GM19239 (cell line): ENCODE data around the gene WDR73.

Source experiments
- DNase-seq: peaks from one replicate; pipeline ENCODE4 v3.0.0; 2011; ENCODE audit warnings: low spot score; ENCODE audit not compliant: insufficient read length
- FAIRE-seq: peaks from 2 replicates; lab custom pipeline; 2011; peaks lifted over from hg19 to GRCh38; lab: Jason Lieb, UNC

WDR73 gene

DNA sequence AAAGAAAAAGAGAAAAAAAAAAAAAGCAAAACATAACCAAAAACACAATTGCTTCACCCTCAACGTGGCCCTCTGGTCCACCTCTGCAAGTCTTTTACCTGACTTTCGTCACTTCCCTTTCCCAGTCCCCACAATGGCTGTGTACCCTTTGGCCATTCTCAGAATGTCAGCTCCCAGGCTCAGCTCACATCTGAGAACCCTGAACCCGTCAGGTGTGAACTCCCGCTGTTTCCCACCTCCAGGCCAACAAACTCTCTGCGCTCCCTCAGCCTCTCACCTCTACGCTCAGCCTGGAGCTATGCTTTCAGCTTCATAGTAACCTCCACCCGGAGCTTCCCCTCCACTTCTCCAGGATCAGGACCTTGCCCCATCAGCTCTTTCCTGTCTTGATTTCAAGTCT is 29.7 kb downstream of the WDR73 start:
- DNase-seq = no peak
- FAIRE-seq = no peak

GRCh38 chr15:84621358-84621979 is 32.6 kb downstream of the WDR73 start:
- no peak for DNase-seq
- no peak for FAIRE-seq

GRCh38 chr15:84620626-84621025 is 33.5 kb downstream of the WDR73 start:
- DNase-seq (no peak), FAIRE-seq (no peak)

- no peak for DNase-seq
- no peak for FAIRE-seq
Measured at GRCh38 chr15:84616235-84616634, 37.8 kb downstream of the WDR73 start.

- FAIRE-seq (no peak), DNase-seq (no peak)
Measured at GRCh38 chr15:84611631-84612030, 42.5 kb downstream of the WDR73 start.

DNA sequence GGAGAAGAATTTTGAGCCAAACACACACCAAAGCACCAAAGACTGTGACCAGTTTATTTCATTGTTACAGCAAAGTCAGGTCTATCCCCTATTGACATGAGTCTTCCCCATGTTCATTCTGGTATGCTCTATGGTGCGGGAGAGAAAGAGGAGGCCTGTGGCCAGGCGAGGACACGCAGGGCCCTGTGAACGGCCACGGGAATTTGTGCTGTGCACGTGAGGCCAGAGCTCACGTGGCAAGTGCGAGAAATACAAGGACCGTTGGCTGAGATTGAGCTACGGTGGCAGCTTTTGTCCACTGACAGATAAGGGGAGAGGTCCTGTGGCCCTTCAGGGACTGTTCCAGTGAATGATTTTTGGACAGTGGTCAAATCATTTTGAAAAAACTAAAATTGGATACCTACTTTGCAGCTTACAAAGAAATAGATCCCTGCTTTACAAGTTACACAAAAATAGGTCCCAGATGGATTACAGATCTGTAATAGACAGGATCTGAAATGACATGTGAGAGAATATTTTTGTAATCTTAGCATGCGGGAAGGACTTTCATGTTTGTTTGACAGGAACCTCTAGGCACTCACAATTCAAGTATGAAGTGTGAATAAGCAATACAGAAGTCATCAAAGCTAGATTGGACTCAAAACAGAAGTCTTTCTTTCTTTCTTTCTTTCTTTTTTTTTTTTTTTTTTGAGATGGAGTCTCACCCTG is 44.1 kb downstream of the WDR73 start:
- FAIRE-seq (no peak), DNase-seq (no peak)

DNA sequence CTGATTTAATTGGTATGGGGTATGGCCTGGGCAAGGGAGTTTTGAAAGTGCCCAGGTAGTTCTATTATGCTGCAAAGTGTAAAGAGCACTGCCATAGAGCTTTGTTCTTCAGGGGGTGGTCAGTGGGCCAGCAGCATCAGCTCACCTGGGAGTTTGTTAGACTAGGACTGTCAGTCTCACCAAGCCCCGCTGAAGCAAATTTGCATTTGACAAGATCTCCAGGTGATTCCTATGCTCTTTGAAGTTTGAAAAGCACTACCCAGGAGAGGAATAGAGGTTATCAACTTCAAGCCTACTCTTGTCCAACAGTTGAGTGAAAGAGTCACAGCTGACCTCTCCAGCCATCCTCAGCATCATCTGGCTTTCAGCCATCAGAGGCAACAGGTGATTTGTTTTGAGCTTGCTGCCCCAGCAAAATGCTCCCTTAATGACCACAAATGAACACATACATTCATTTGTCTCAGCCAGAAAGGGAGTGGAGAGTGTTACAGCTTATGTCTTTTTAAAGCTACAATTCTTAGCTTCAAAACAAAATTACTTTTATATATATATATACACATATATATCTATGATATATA is 45.3 kb downstream of the WDR73 start:
- FAIRE-seq = no peak
- no peak for DNase-seq

- no peak for FAIRE-seq
- DNase-seq = no peak
Measured at GRCh38 chr15:84606653-84607120, 47.4 kb downstream of the WDR73 start.

- no peak for FAIRE-seq
- DNase-seq = no peak
Measured at GRCh38 chr15:84605554-84605882, 48.6 kb downstream of the WDR73 start.

DNA sequence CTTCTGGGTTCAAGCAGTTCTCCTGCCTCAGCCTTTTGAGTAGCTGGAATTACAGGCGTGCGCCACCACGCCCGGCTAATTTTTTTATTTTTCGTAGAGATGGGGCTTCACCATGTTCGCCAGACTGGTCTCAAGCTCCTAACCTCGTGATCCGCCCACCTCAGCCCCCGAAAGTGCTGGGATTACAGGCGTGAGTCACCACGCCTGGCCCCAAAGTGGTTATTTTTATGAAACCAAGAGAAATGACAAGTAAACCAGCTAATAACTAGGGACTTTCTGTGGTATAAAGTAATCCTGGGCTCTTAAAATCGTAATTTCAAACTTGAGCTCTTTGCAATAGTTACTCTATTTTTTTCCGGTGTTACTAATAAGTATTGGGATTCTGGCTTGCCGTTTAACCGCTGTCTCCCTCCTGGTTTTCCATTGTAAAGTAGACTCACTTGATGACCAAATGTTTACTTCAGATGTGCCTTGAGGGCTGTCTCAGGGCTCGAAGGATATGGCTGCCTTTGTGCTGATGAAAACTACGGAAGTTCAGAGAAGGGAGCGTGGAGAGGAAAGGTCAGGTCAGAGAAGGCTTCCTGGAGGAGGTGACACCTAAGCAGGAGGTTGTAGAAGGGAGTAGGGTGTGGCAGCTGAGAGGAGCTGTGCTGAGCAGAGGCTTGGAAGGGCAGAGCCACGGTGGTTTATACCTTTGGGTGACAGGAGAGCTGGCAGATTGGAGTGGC is 49.1 kb downstream of the WDR73 start:
- no peak for DNase-seq
- no peak for FAIRE-seq

GRCh38 chr15:84603630-84604379 is 50.3 kb downstream of the WDR73 start:
- DNase-seq (no peak), FAIRE-seq (no peak)

DNA sequence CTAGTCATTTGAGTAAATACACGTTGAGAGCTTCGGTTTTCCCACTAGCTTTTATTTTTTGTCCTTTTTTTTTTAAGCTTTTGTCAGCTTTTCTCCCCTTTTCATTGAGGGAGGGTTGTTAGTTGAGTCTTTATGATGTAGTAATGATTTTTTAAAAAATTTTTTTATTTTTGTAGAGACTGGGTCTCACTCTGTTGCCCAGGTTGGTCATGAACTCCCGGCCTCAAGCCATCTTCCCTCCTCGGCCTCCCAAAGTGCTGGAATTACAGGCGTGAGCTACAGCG is 52.6 kb downstream of the WDR73 start:
- no peak for FAIRE-seq
- no peak for DNase-seq

- FAIRE-seq (peak; percentile 88), DNase-seq (peak; percentile 95)
Measured at GRCh38 chr15:84600687-84601554, 53.2 kb downstream of the WDR73 start, which contains the start of gene ZSCAN2. TSS of gene ZSCAN2 (plus strand) at chr15:84601009. CDS start at chr15:84603928, 2,919 bp downstream.

DNA sequence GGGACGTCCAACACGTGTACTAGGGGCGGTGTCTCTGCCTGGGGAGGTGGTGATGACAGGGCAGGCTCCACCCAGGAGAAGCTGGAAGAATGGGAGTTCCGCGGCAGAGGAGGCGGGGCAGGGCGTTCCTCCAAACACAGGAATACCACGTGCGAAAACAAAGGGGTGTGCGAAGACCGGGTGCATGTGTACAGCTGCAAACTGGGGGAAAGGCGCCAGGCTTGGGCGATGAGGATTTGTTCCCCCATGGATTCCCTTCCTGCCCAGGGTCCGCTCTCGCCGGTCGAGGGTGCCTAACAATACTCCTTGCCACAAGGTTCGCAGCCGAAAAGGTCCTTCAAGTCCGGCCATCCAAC is 53.8 kb downstream of the WDR73 start:
- no peak for FAIRE-seq

GRCh38 chr15:84599906-84600305 is 54.2 kb downstream of the WDR73 start:
- no peak for DNase-seq
- no peak for FAIRE-seq

More for the DNA sequence above, 53.8 kb downstream of the WDR73 start:
- no peak for DNase-seq

DNA sequence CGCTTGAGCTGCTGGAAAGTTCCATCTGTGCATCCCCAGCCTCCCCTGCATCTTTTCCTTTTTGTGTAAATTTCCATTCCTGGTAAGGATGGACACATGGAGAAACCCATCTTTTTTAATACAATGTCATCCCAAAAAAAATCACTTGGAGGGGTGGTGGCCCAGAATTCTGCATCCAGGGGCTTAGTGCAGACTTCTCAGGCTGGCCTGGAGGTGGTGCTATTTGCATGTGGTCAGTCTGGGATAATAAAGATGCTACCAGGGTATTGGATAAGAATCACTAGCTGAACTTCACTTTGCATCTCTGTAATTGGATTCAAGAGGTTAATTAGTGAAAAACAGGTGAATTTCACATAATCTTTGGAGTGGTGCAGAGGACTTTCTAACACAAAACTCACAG is 55.1 kb downstream of the WDR73 start:
- DNase-seq = no peak
- no peak for FAIRE-seq

- no peak for DNase-seq
- FAIRE-seq = peak; percentile 8
Measured at GRCh38 chr15:84598250-84598649, 55.8 kb downstream of the WDR73 start.

DNA sequence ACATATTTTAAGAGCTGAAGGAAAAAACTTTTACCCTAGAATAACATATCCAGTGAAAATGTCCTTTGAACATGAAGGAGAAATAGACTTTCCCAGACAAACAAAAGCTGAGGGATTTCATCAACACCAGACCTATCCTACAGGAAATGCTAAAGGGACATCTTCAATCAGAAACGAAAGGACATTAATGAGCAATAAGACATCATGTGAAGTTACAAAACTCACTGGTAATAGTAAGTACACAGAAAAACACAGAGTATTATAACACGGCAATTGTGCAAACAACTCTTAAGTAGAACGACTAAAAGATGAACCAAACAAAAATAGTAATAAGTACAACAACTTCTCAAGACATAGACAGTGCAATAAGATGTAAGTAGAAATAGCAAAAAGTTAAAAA is 56.8 kb downstream of the WDR73 start:
- no peak for DNase-seq
- no peak for FAIRE-seq

- FAIRE-seq = no peak
- no peak for DNase-seq
Measured at GRCh38 chr15:84595660-84596059, 58.4 kb downstream of the WDR73 start.
